ENCODE data around the gene SDR42E2.
"Not testable (repeated sequence)": the region's sequence is repeated elsewhere in the genome, so short reads cannot be mapped to it uniquely, and the experiment has no call there.

SDR42E2 gene

DNA sequence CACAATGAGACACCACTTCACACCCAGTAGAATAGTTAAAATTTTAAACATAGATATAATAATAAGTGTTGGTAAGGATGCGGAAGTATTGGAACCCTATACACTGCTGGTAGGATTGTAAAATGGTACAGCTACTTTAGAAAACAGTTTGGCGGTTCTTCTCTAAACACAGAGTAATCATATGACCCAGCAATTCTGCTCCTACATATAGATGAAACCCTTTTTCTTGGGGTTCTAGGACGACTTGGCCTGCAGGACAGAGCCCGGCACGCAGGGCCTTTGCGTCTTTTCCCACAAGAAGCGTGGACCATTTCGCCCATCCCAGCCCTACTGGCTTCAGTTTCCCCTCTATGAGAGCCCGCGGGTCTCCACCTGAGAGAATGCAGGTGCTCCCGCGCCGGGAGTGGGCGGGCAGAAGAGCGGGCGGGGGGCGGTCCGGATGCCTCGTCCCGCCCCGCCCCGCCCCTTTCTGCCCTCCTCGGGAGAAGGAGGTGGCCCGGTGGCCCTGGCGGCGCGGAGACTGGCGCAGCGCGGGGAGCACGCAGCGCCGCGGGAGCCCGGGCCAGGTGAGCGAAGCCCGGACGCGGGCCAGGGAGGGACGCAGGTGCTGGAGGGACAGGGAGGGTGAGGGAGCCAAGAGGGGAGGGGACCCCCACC lies at the start of gene SDR42E2:
Gene SDR42E2 (plus strand): TSS at position 508 of the 657 bp plus-strand sequence. CDS start 3,077 bp downstream, outside the sequence.
- DNase-seq (ENCODE audit: low spot score) = no peak

GRCh38 chr16:22116095-22116700 lies 46.1 kb upstream of the SDR42E2 start:
- no peak for DNase-seq (ENCODE audit: low spot score)

- no peak for DNase-seq (ENCODE audit: low spot score)
Observed at GRCh38 chr16:22117609-22118008, 44.7 kb upstream of the SDR42E2 start.

GRCh38 chr16:22120440-22120839 lies 41.9 kb upstream of the SDR42E2 start:
- DNase-seq (ENCODE audit: low spot score) = no peak

DNA sequence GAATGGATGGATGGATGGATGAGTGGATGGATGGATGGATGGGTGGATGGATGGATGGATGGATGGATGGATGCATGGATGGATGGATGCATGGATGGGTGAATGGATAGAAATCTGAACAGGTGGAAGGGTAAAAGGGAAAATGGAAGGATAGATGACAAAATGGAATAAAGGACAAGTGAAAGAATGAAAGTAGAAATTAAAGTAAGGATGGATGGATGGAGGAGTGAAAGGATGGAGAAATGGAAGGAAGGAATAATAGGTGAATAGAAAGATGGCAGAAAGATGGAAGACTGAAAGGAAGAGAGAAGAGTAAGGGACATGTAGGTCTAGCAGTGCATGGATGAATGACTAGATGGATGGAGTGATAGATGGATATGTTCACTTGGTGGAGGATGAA lies 40.1 kb upstream of the SDR42E2 start:
- no peak for DNase-seq (ENCODE audit: low spot score)

- no peak for DNase-seq (ENCODE audit: low spot score)
Observed at GRCh38 chr16:22123146-22123545, 39.2 kb upstream of the SDR42E2 start.

DNA sequence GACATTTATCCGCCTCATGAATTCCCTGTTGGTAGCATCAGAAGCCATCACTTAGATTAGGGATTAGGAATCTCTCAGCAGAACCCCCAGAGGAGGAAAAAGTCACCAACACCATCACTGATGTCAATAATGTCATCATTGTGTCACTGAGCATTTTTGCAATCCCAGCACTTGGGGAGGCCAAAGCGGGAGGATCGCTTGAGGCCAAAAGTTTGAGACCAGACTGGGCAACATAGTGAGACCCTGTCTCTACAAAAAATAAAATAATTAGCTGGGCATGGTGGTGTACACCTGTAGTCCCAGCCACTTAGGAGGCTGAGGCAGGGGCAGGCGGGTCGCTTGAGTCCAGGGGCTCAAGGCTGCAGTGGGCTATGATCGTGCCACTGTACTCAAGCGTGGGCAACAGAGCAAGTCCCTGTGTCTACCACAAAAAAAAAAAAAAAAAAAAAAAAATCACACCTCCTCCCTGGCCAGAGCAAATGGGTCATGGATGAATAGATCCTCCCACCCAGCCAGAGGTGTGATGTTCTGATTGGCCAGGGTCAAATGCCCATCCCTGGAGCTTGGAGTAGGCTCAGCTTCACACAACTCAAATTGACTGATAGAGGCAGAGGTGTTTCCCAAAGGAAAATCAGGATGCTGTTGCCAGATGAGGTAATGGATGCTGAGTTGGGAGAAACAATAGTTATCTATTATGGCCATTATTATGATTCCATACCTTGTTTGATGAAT lies 38.4 kb upstream of the SDR42E2 start:
- no peak for DNase-seq (ENCODE audit: low spot score)

GRCh38 chr16:22124583-22125284 lies 37.6 kb upstream of the SDR42E2 start:
- no peak for DNase-seq (ENCODE audit: low spot score)

GRCh38 chr16:22126037-22126558 lies 36.2 kb upstream of the SDR42E2 start:
- no peak for DNase-seq (ENCODE audit: low spot score)

- not testable (repeated sequence) for DNase-seq (ENCODE audit: low spot score)
Observed at GRCh38 chr16:22128537-22128936, 33.8 kb upstream of the SDR42E2 start.

GRCh38 chr16:22130528-22130927 lies 31.8 kb upstream of the SDR42E2 start:
- no peak for DNase-seq (ENCODE audit: low spot score)

- DNase-seq (ENCODE audit: low spot score) = no peak
Observed at GRCh38 chr16:22132801-22133200, 29.5 kb upstream of the SDR42E2 start.

DNA sequence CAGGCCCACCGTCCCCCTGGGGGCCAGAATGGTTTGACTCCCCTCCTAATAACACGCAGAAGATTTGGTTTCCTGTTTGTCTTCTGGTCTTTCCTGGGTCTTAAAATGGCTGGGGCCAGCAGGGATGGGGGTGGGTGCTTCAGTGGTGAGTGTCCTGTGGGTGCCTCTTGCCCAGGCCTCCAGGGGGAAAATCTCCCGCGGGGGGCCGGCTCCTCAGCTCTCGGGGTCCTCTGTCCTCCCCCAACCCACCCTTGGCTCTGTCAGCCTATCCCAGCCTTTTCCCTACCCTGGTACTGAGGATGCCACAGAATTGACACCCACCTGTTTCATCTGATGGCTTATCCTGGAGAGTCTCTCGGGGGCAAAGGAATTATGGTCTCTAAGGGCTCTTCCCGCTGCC lies 23.8 kb upstream of the SDR42E2 start:
- no peak for DNase-seq (ENCODE audit: low spot score)

GRCh38 chr16:22139008-22139407 lies 23.3 kb upstream of the SDR42E2 start:
- DNase-seq (ENCODE audit: low spot score) = no peak

- no peak for DNase-seq (ENCODE audit: low spot score)
Observed at GRCh38 chr16:22139732-22140131, 22.6 kb upstream of the SDR42E2 start.

- DNase-seq (ENCODE audit: low spot score) = no peak
Observed at GRCh38 chr16:22141767-22142166, 20.5 kb upstream of the SDR42E2 start.

GRCh38 chr16:22144520-22144919 lies 17.8 kb upstream of the SDR42E2 start:
- DNase-seq (ENCODE audit: low spot score) = no peak

DNA sequence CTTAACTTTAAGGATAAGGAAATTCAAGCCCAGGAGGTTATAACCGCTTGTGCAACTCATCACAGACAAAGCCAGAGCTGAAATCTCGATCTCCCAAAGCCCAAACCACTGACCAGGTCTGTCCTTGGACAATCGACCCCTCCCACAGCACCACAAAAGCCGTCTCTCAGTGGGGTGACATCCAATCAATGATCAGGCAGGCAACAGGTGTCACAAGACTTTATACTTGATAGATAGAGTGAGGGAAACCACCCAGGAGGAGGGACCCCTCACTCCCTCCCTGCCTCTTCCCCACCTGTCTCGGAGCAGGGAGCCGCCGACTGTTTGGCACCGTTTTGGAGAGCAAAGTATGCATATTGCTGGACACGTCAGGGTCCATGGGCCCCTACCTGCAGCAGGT lies 14.5 kb upstream of the SDR42E2 start:
- no peak for DNase-seq (ENCODE audit: low spot score)

GRCh38 chr16:22151246-22151998 lies 10.9 kb upstream of the SDR42E2 start:
- DNase-seq (ENCODE audit: low spot score) = no peak

- no peak for DNase-seq (ENCODE audit: low spot score)
Observed at GRCh38 chr16:22152316-22152715, 10.0 kb upstream of the SDR42E2 start.

GRCh38 chr16:22153078-22153477 lies 9.2 kb upstream of the SDR42E2 start:
- DNase-seq (ENCODE audit: low spot score) = not testable (repeated sequence)

DNA sequence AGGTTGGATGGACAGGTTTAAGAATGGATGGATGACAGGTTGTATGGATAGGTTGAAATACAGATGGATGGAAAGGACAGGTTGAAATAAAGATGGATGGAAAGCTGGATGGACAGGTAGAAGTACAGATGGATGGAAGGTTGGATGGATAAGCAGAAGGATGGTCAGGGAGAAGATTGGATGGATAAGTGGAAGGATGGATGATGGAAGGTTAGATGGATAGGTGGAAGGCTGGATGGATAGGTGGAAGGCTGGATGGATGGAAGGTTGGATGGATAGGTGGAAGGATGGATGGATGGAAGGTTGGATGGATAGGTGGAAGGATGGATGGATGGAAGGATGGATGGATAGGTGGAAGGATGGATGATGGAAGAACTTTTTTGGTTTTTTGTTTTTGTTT lies 905 bp upstream of the SDR42E2 start:
- DNase-seq (ENCODE audit: low spot score) = no peak

Data from pons (tissue), 1 donor.